Stimulated activated CD8-positive, alpha-beta memory T cell treated with anti-CD3 and anti-CD28 coated beads, Interleukin-2, amount 100 ng/mL, for 1 hour (primary cell): ENCODE measurements around the gene OIT3.

Experiments used
- DNase-seq, 2 donors: peaks; one replicate each; pipeline ENCODE4 v3.0.0-alpha.2; 2020; ENCODE audit warnings: low read depth in 2 of 2

Gene OIT3

GRCh38 chr10:72952189-72952588, 58.6 kb downstream of the OIT3 start:
- DNase-seq, result no peak

DNA sequence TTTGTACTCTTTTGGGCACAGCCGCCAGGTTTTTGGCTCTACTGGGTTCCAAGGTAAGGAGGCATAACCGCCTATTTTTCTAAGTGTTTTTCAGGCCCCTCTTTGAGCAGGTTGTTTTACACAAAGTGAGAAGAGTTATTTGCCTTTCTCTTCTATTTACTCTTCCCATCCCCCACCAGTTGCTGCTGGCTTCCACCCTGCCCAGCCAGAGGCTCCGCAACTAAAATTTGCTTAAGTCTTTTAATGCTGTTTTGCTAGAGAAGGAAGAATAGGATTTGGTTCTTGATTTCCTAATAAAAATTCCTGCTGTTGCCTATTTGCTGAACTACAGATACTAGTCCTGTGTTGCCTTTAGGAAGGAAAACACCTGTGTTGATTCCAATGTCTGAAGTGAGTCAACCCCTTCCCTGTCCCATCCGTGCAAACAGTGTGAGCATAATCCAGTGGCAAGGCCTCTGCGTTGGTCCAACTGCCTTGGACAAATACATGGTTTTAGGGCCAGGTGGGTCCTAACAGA, 59.2 kb downstream of the OIT3 start:
- DNase-seq, result no peak

DNA sequence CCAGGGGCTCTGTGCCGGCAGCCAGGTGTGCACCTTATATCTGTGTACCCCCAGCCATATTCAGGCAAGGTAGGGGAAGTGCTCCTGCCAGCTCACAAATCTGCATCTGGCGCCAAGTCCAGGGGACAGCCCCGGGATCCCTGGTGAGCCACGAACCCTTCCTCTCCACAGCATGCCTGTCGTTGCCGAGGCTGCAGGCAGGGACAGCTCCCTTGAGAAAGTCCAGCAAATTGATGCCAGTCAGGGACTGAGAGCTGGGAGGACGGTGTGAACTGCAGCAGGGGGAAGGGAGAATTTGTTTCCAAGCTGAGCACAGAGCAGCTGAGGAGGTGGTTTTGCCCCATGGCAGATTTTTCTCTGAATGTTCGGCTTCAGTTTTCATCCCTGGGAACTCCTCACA, 60.1 kb downstream of the OIT3 start:
- DNase-seq, result no peak

DNA sequence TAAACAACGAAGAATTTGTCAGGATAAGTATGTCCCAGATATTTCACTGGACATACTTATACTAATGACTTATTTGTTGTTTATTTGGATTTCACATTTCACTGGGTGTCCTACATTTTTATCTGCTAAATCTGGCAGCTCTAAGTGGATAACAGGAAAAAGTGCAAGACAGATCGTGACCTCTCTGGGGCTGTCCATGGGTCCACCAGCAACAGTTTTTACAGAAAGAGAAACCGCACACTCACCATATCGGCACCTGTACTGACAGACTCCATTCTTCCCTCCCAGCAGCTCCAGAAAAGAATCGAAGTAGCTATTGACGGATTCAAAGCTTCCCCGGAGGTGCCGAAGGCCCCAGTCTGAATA, 60.7 kb downstream of the OIT3 start:
- no peak for DNase-seq

DNA sequence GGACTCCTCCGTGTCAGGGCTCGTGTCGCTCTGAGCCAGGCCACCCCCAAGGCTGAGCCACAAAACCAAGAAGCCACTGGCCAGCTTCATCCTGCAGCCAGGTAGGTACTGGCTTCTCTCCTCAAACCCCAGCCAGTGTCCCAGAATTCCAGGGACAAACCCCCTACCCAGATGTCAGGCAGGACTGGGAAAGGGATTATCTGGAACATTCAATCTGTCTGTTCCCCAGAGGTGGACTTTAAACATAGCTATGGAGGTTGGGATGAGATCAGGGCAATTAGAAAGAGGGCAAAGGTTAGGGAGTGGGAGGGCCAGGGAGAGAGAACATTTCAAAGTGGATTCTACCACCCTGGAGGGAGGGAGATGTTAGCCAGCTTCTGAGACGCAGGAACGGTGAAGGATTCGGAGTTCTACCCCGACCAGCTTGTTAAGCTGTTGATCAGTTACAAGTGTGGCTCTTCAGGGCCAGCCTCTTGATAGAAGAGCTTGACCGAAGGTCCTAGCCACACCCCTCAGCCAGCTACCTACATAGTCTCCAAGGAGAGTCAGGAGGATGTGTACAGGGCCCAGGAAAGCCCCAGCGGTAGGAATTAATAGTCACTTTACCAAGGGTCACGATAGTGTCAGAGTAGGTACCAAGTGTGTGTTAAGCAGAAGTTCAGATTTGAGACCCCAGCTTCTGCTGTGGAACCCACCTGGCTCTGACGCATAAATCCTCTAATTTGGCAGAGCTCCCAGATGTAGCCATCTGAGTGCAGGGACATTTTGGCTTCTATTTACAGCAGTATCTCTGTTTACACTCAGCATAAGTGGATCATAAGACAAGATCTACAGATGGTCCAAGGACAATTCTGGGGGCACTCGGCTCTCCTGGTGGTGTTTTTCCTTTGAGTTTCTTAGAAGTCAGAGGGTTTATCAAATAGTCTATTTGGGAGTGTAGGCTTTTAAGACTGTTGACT, 61.3 kb downstream of the OIT3 start, which contains the start of gene PLA2G12B:
Gene PLA2G12B (minus strand): TSS at position 211 of the 959 bp plus-strand sequence. CDS start 121 bp downstream, at position 90.
- DNase-seq, result no peak

DNA sequence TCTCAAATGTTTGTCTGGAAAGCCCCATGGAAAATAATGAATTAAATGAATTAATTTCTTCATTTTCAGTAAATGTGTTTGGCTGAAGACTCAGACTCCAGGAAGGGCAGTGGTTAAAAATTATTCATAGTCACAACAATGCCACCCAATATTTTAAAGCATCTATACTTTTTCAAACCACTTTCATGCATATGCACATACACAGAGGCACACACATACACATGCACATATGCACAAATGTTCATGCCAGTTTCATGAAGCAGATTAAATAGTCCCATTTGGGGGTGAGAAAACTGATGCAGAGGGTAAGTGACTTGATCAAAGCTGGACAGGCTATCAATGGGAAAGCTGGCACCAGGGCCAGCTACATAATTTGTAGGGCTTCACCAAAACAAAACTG, 62.5 kb downstream of the OIT3 start:
- DNase-seq, result no peak

GRCh38 chr10:72976886-72977285, 83.3 kb downstream of the OIT3 start:
- DNase-seq, result no peak

GRCh38 chr10:72979709-72980108, 86.2 kb downstream of the OIT3 start:
- no peak for DNase-seq

GRCh38 chr10:72980348-72980747, 86.8 kb downstream of the OIT3 start:
- DNase-seq, result no peak

DNA sequence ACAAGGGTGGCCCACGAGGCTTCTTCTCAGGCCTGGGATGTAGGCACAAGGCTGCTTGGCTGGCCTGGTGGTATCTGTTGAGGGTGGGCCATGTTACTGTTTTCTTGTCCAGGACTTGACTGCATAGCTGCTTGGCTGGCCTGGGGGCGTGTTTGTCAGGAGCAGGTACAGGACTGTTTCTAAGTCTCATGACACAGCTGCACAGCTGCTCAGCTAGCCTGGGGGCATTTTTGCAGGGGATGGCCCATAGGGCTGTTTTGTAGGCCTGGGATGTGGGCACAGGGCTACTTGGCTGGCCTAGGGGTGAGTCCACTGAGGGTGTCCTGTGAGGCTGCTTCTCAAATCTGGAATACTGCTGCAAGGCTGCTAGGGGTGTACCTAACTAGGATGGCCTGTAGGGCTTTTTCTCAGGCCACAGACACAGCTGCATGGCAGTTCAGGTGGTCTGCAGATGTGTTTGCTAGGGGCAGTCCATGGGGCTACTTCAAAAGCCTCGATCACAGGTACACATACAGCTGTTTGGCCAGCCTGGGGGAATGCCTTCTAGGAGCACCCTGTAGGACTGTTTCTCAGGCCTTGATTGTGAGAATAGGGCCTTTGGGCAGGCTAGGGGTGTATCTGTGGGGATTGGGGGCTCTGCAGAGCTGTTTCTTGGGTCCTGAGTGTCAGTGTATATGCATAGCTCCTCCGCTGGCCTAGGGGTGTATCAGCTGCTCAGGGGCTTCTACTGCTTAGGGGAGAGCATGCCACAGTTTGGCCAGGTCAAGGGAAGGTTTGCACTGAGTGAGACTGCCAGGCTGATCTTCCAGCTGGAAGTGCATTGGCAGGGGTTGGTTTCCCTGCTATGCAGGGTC, 87.7 kb downstream of the OIT3 start:
- no peak for DNase-seq

GRCh38 chr10:72981882-72982529, 88.5 kb downstream of the OIT3 start:
- DNase-seq, result no peak
